Measurements from ENCODE around the gene AADAC.

AADAC gene

GRCh38 chr3:151789853-151790463 lies 24.0 kb upstream of the AADAC start:
- no peak for TF ChIP-seq POLR2AphosphoS5 (IDR thresholded peaks at IDR 0.05; ENCODE audit: low read depth, low read length)
- no peak for TF ChIP-seq FOXP2 (optimal IDR thresholded peaks at IDR 0.05; ENCODE audit: borderline replicate concordance, extremely low read depth, extremely low read length, insufficient read depth)
- TF ChIP-seq TAF1 (IDR thresholded peaks at IDR 0.05; ENCODE audit: borderline replicate concordance, insufficient read depth, low read length): no peak
- no peak for TF ChIP-seq SIN3A (IDR thresholded peaks at IDR 0.05; ENCODE audit: borderline replicate concordance, insufficient read depth, low read length)
- no peak for TF ChIP-seq REST (IDR thresholded peaks at IDR 0.05; ENCODE audit: insufficient read depth in 1 of 2, low read depth in 2 of 2, low read length in 2 of 2)

GRCh38 chr3:151792411-151792810 lies 21.5 kb upstream of the AADAC start:
- TF ChIP-seq REST (IDR thresholded peaks at IDR 0.05; ENCODE audit: insufficient read depth in 1 of 2, low read depth in 2 of 2, low read length in 2 of 2) (no peak), POLR2AphosphoS5 (IDR thresholded peaks at IDR 0.05; ENCODE audit: low read depth, low read length) (no peak), SIN3A (IDR thresholded peaks at IDR 0.05; ENCODE audit: borderline replicate concordance, insufficient read depth, low read length) (no peak), TAF1 (IDR thresholded peaks at IDR 0.05; ENCODE audit: borderline replicate concordance, insufficient read depth, low read length) (no peak), FOXP2 (optimal IDR thresholded peaks at IDR 0.05; ENCODE audit: borderline replicate concordance, extremely low read depth, extremely low read length, insufficient read depth) (no peak)

- TF ChIP-seq SIN3A (IDR thresholded peaks at IDR 0.05; ENCODE audit: borderline replicate concordance, insufficient read depth, low read length): no peak
- TF ChIP-seq TAF1 (IDR thresholded peaks at IDR 0.05; ENCODE audit: borderline replicate concordance, insufficient read depth, low read length): no peak
- no peak for TF ChIP-seq FOXP2 (optimal IDR thresholded peaks at IDR 0.05; ENCODE audit: borderline replicate concordance, extremely low read depth, extremely low read length, insufficient read depth)
- no peak for TF ChIP-seq POLR2AphosphoS5 (IDR thresholded peaks at IDR 0.05; ENCODE audit: low read depth, low read length)
- no peak for TF ChIP-seq REST (IDR thresholded peaks at IDR 0.05; ENCODE audit: insufficient read depth in 1 of 2, low read depth in 2 of 2, low read length in 2 of 2)
Measured at GRCh38 chr3:151793636-151794035, 20.3 kb upstream of the AADAC start.

- TF ChIP-seq REST (IDR thresholded peaks at IDR 0.05; ENCODE audit: insufficient read depth in 1 of 2, low read depth in 2 of 2, low read length in 2 of 2) (no peak), TAF1 (IDR thresholded peaks at IDR 0.05; ENCODE audit: borderline replicate concordance, insufficient read depth, low read length) (no peak), POLR2AphosphoS5 (IDR thresholded peaks at IDR 0.05; ENCODE audit: low read depth, low read length) (no peak), FOXP2 (optimal IDR thresholded peaks at IDR 0.05; ENCODE audit: borderline replicate concordance, extremely low read depth, extremely low read length, insufficient read depth) (no peak), SIN3A (IDR thresholded peaks at IDR 0.05; ENCODE audit: borderline replicate concordance, insufficient read depth, low read length) (no peak)
Measured at GRCh38 chr3:151794080-151794479, 19.8 kb upstream of the AADAC start.
